ENCODE measurements around the gene CAPSL.
"Not testable (repeated sequence)": the region's sequence is repeated elsewhere in the genome, so short reads cannot be mapped to it uniquely, and the experiment has no call there.

The CAPSL gene

GRCh38 chr5:35876454-35876853 lies 62.0 kb downstream of the CAPSL start:
- no peak for DNase-seq (ENCODE audit: low read depth)

GRCh38 chr5:35870605-35871004 lies 67.8 kb downstream of the CAPSL start:
- DNase-seq (ENCODE audit: low read depth) = no peak

- DNase-seq (ENCODE audit: low read depth) = no peak
These were observed 68.6 kb downstream of the CAPSL start for GRCh38 chr5:35869685-35870277.

GRCh38 chr5:35867998-35868397 lies 70.4 kb downstream of the CAPSL start:
- DNase-seq (ENCODE audit: low read depth) = no peak

GRCh38 chr5:35863159-35863558 lies 75.3 kb downstream of the CAPSL start:
- no peak for DNase-seq (ENCODE audit: low read depth)

GRCh38 chr5:35862126-35862525 lies 76.3 kb downstream of the CAPSL start:
- DNase-seq (ENCODE audit: low read depth) = no peak

GRCh38 chr5:35861718-35862117 lies 76.7 kb downstream of the CAPSL start:
- no peak for DNase-seq (ENCODE audit: low read depth)

GRCh38 chr5:35860686-35861085 lies 77.7 kb downstream of the CAPSL start:
- no peak for DNase-seq (ENCODE audit: low read depth)

- no peak for DNase-seq (ENCODE audit: low read depth)
These were observed 79.2 kb downstream of the CAPSL start for GRCh38 chr5:35859101-35859661.

GRCh38 chr5:35857606-35858205 lies 80.7 kb downstream of the CAPSL start:
- DNase-seq (ENCODE audit: low read depth) = no peak

- DNase-seq (ENCODE audit: low read depth) = no peak
These were observed 81.6 kb downstream of the CAPSL start, which contains the start of gene IL7R for GRCh38 chr5:35856765-35857351. TSS of gene IL7R (plus strand) at chr5:35856891. CDS start at chr5:35856978, 87 bp downstream.

GRCh38 chr5:35856186-35856764 lies 82.1 kb downstream of the CAPSL start:
- not testable (repeated sequence) for DNase-seq (ENCODE audit: low read depth)

GRCh38 chr5:35855187-35855586 lies 83.2 kb downstream of the CAPSL start:
- DNase-seq (ENCODE audit: low read depth) = no peak
